ENCODE results near the gene GRAMD1A.

DNA sequence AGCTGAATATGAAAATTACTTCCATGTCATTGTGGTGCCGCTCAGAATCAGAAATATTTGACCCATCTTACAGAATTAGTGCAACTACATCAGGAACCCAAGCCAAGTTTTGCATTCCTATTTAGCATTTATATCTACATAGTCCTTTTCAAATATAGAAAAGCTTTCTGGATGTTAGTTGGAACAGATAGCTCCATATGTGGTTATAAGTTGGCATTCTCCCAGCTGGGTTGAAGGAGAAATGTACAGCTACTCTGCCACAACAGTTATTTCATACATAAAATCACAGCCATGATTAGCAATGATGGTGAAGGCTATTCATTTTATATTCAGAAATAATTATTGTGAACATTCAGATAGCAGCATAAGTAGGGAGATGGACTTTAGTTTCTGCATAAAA, 69.6 kb downstream of the GRAMD1A start:
- TF ChIP-seq, protein P1, sequence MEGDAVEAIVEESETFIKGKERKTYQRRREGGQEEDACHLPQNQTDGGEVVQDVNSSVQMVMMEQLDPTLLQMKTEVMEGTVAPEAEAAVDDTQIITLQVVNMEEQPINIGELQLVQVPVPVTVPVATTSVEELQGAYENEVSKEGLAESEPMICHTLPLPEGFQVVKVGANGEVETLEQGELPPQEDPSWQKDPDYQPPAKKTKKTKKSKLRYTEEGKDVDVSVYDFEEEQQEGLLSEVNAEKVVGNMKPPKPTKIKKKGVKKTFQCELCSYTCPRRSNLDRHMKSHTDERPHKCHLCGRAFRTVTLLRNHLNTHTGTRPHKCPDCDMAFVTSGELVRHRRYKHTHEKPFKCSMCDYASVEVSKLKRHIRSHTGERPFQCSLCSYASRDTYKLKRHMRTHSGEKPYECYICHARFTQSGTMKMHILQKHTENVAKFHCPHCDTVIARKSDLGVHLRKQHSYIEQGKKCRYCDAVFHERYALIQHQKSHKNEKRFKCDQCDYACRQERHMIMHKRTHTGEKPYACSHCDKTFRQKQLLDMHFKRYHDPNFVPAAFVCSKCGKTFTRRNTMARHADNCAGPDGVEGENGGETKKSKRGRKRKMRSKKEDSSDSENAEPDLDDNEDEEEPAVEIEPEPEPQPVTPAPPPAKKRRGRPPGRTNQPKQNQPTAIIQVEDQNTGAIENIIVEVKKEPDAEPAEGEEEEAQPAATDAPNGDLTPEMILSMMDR (IDR thresholded peaks at IDR 0.05), result no peak
- no peak for TF ChIP-seq POLR2A (IDR thresholded peaks at IDR 0.05)
